Measurements from ENCODE around the gene CLDN14.

GRCh38 chr21:36471254-36471723, 8.6 kb downstream of the CLDN14 start:
- TF ChIP-seq CTCF (conservative IDR thresholded peaks at IDR 0.05; ENCODE audit: low read length): no peak
- TF ChIP-seq EZH2phosphoT487 (IDR thresholded peaks at IDR 0.05; ENCODE audit: borderline replicate concordance, low read depth, low read length): no peak
